Measurements from ENCODE around the gene CGB1.

Gene CGB1

GRCh38 chr19:49020931-49021895 is 15.5 kb downstream of the CGB1 start (continued):
- TF ChIP-seq BCL11A (tag by site-specific recombination; IDR thresholded peaks at IDR 0.05; ENCODE audit: low read depth) (peak; percentile 73; the same call in 1 of the 2 replicates), ZNF777 (tag by site-specific recombination; IDR thresholded peaks at IDR 0.05; ENCODE audit: borderline replicate concordance) (peak; percentile 60; the same call in 1 of the 2 replicates), ZNF169 (tag by site-specific recombination; IDR thresholded peaks at IDR 0.05) (0 out of 2 replicates have a peak, but pooled peaks have one; percentile 29), ZIC2 (tag by site-specific recombination; IDR thresholded peaks at IDR 0.05) (no peak), GLIS1 (tag by site-specific recombination; IDR thresholded peaks at IDR 0.05) (peak; percentile 47), PRDM1 (tag by site-specific recombination; IDR thresholded peaks at IDR 0.05) (peak; percentile 98), ZNF391 (tag by site-specific recombination; IDR thresholded peaks at IDR 0.05; ENCODE audit: borderline replicate concordance, low read depth) (peak; percentile 20; the same call in 1 of the 2 replicates), YY2 (tag by site-specific recombination; IDR thresholded peaks at IDR 0.05) (peak; percentile 42; the same call in 1 of the 2 replicates), ZBTB7A (tag by site-specific recombination; IDR thresholded peaks at IDR 0.05; ENCODE audit: low read depth) (peak; percentile 44; the same call in 1 of the 2 replicates), ZNF623 (tag by site-specific recombination; IDR thresholded peaks at IDR 0.05) (peak; percentile 48; the same call in 1 of the 2 replicates), SP7 (tag by site-specific recombination; IDR thresholded peaks at IDR 0.05) (peak; percentile 84), ZNF398 (tag by site-specific recombination; IDR thresholded peaks at IDR 0.05) (peak; percentile 87), OSR2 (tag by site-specific recombination; IDR thresholded peaks at IDR 0.05) (peak; percentile 79), ZBTB21 (tag by site-specific recombination; IDR thresholded peaks at IDR 0.05) (peak; percentile 59; the same call in 1 of the 2 replicates), ZNF354C (tag by site-specific recombination; IDR thresholded peaks at IDR 0.05; ENCODE audit: borderline replicate concordance, low read depth) (no peak), ZNF324 (tag by site-specific recombination; IDR thresholded peaks at IDR 0.05) (0 out of 2 replicates have a peak, but pooled peaks have one; percentile 41), ZBTB20 (tag by site-specific recombination; IDR thresholded peaks at IDR 0.05) (peak; percentile 57), ZNF664 (tag by site-specific recombination; IDR thresholded peaks at IDR 0.05) (no peak), ZNF600 (tag by site-specific recombination; IDR thresholded peaks at IDR 0.05) (peak; percentile 89), ZBTB48 (tag by site-specific recombination; IDR thresholded peaks at IDR 0.05) (peak; percentile 67), KLF16 (tag by site-specific recombination; IDR thresholded peaks at IDR 0.05) (peak; percentile 37; the same call in 1 of the 2 replicates), PRDM6 (tag by site-specific recombination; IDR thresholded peaks at IDR 0.05) (no peak), SP3 (tag by site-specific recombination; IDR thresholded peaks at IDR 0.05) (peak; percentile 45), ZNF2 (tag by site-specific recombination; IDR thresholded peaks at IDR 0.05) (peak; percentile 32; the same call in 1 of the 2 replicates), ZNF366 (tag by site-specific recombination; conservative IDR thresholded peaks at IDR 0.05) (peak; percentile 88), ZFHX2 (tag by site-specific recombination; conservative IDR thresholded peaks at IDR 0.05) (0 out of 2 replicates have a peak, but pooled peaks have one; percentile 12), ZNF10 (tag by site-specific recombination; IDR thresholded peaks at IDR 0.05) (peak; percentile 71; the same call in 1 of the 2 replicates)
- TF ChIP-seq, protein P1, sequence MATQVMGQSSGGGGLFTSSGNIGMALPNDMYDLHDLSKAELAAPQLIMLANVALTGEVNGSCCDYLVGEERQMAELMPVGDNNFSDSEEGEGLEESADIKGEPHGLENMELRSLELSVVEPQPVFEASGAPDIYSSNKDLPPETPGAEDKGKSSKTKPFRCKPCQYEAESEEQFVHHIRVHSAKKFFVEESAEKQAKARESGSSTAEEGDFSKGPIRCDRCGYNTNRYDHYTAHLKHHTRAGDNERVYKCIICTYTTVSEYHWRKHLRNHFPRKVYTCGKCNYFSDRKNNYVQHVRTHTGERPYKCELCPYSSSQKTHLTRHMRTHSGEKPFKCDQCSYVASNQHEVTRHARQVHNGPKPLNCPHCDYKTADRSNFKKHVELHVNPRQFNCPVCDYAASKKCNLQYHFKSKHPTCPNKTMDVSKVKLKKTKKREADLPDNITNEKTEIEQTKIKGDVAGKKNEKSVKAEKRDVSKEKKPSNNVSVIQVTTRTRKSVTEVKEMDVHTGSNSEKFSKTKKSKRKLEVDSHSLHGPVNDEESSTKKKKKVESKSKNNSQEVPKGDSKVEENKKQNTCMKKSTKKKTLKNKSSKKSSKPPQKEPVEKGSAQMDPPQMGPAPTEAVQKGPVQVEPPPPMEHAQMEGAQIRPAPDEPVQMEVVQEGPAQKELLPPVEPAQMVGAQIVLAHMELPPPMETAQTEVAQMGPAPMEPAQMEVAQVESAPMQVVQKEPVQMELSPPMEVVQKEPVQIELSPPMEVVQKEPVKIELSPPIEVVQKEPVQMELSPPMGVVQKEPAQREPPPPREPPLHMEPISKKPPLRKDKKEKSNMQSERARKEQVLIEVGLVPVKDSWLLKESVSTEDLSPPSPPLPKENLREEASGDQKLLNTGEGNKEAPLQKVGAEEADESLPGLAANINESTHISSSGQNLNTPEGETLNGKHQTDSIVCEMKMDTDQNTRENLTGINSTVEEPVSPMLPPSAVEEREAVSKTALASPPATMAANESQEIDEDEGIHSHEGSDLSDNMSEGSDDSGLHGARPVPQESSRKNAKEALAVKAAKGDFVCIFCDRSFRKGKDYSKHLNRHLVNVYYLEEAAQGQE (tag by site-specific recombination; IDR thresholded peaks at IDR 0.05), result 0 out of 2 replicates have a peak, but pooled peaks have one; percentile 17
- TF ChIP-seq, protein P2, sequence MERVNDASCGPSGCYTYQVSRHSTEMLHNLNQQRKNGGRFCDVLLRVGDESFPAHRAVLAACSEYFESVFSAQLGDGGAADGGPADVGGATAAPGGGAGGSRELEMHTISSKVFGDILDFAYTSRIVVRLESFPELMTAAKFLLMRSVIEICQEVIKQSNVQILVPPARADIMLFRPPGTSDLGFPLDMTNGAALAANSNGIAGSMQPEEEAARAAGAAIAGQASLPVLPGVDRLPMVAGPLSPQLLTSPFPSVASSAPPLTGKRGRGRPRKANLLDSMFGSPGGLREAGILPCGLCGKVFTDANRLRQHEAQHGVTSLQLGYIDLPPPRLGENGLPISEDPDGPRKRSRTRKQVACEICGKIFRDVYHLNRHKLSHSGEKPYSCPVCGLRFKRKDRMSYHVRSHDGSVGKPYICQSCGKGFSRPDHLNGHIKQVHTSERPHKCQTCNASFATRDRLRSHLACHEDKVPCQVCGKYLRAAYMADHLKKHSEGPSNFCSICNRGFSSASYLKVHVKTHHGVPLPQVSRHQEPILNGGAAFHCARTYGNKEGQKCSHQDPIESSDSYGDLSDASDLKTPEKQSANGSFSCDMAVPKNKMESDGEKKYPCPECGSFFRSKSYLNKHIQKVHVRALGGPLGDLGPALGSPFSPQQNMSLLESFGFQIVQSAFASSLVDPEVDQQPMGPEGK (tag by site-specific recombination; IDR thresholded peaks at IDR 0.05), result peak; percentile 81
